OCI-LY7 (cell line): Measurements from ENCODE around the gene LCP2. TPM values are rescaled to one million over a fixed set of nuclear protein-coding genes. Genes with fewer than 3 reads are reported as not detected.

ENCODE experiments used
- BruUV-seq: library from RNA; stranded (reverse); fragments of 400-500 nt; replicated peaks from 2 replicates; lab custom pipeline; 2021; lab: Mats Ljungman, UMichigan
- CTCF ChIA-PET: fragments of 300-600 bp; sonication (Branson Sonifier 250); formaldehyde crosslinking; loops from one replicate; lab custom pipeline; 2022; ENCODE audit warnings: antibody characterized with exemption; ENCODE audit not compliant: unreplicated experiment; lab: Charles Lee
- POLR2A ChIA-PET: fragments of 300-600 bp; sonication (Branson Sonifier 250); formaldehyde crosslinking; loops from one replicate; lab custom pipeline; 2022; ENCODE audit warnings: antibody characterized with exemption; lab: Charles Lee
- DNase-seq: peaks from one replicate; pipeline ENCODE4 v3.0.0-alpha.2; 2015; ENCODE audit warnings: low spot score
- H2AFZ ChIP-seq: fragments of 200-600 bp; sonication (generic), shearing (Covaris generic); 2 replicates; pipeline ENCODE4 v1.6.1; 2014; ENCODE audit warnings: mild to moderate bottlenecking, antibody characterized with exemption, low read length, moderate library complexity
- H3K27ac ChIP-seq: fragments of 200-600 bp; sonication (generic); 2 replicates; pipeline ENCODE4 v1.5.1; 2014; ENCODE audit warnings: mixed run types, low read depth, mild to moderate bottlenecking, moderate library complexity, low read length, inconsistent platforms; ENCODE audit not compliant: poor library complexity, severe bottlenecking
- H3K36me3 ChIP-seq: fragments of 200-600 bp; sonication (generic); 2 replicates; pipeline ENCODE4 v1.6.1; 2014; ENCODE audit warnings: mild to moderate bottlenecking, antibody characterized with exemption, low read length, moderate library complexity, mixed read lengths; ENCODE audit not compliant: insufficient read depth
- H3K4me1 ChIP-seq: fragments of 200-600 bp; sonication (generic); 2 replicates; pipeline ENCODE4 v1.5.1; 2014; ENCODE audit warnings: mild to moderate bottlenecking, low read length; ENCODE audit not compliant: insufficient read depth, poor library complexity, severe bottlenecking
- H3K4me2 ChIP-seq: fragments of 200-600 bp; sonication (generic); 2 replicates; pipeline ENCODE4 v1.6.1; 2014; ENCODE audit warnings: mild to moderate bottlenecking, low read length
- H3K4me3 ChIP-seq: fragments of 200-600 bp; sonication (generic); 2 replicates; pipeline ENCODE4 v1.5.1; 2014; ENCODE audit warnings: mild to moderate bottlenecking, low read depth, low read length; ENCODE audit not compliant: poor library complexity, severe bottlenecking
- H3K79me2 ChIP-seq: fragments of 200-600 bp; sonication (generic); 2 replicates; pipeline ENCODE4 v1.6.1; 2016; ENCODE audit warnings: low read depth, mild to moderate bottlenecking, low read length, moderate library complexity, mixed read lengths; ENCODE audit not compliant: insufficient read depth
- H3K9me2 ChIP-seq: fragments of 200-600 bp; sonication (generic); 2 replicates; pipeline ENCODE4 v1.6.1; 2016; ENCODE audit warnings: mild to moderate bottlenecking, low read length, mixed read lengths; ENCODE audit not compliant: insufficient read depth
- H3K9me3 ChIP-seq: fragments of 200-600 bp; sonication (generic); 2 replicates; pipeline ENCODE4 v1.6.1; 2014; ENCODE audit warnings: mild to moderate bottlenecking, mixed run types, low read length, mixed read lengths
- H4K20me1 ChIP-seq: fragments of 200-600 bp; sonication (generic); 2 replicates; pipeline ENCODE4 v1.6.1; 2014; ENCODE audit warnings: mild to moderate bottlenecking, antibody characterized with exemption, low read length, moderate library complexity, mixed read lengths; ENCODE audit not compliant: insufficient read depth
- CTCF ChIP-seq: fragments of 200-600 bp; sonication (generic); conservative IDR thresholded peaks from 2 replicates; pipeline ENCODE4 v1.5.1; 2014; ENCODE audit warnings: mild to moderate bottlenecking, antibody characterized with exemption, low read length, moderate library complexity, mixed read lengths
- EZH2phosphoT487 ChIP-seq: fragments of 200-600 bp; sonication (generic); IDR thresholded peaks from 2 replicates; pipeline ENCODE4 v1.6.1; 2018; ENCODE audit warnings: low read depth, borderline replicate concordance, mild to moderate bottlenecking, mixed run types, antibody characterized with exemption, low read length, moderate library complexity, mixed read lengths
- intact Hi-C: fragments of 100-400 bp; cut with micrococcal nuclease; formaldehyde crosslinking; loops from one replicate; pipeline ENCODE4 v1.10.0; 2022; ENCODE audit not compliant: unreplicated experiment
- total RNA-seq, 2 experiments: library from RNA; depleted of rRNA in 1 of 2; stranded (reverse); fragments of >200 nt in 1 of 2; shearing (Covaris generic) in 1 of 2; gene quantifications; 2 replicates each; pipeline ENCODE4 v1.2.3, GENCODE V29; 2014 to 2022

Gene LCP2
- total RNA-seq, 2 experiments from 2014 or later = 2.6 TPM; not detected in 1

GRCh38 chr5:170293273-170293672, 4.3 kb downstream of the LCP2 start:
- no peak overlapping the region for H3K4me3 ChIP-seq
- H3K36me3 ChIP-seq = no peaks in the 10 kb centered on the region
- H3K9me3 ChIP-seq = no peaks in the 10 kb centered on the region
- no peak for DNase-seq
- H2AFZ ChIP-seq = no peak overlapping the region
- peaks cover 11% of the 10 kb centered on the region for H3K4me1 ChIP-seq
- no peak overlapping the region for H3K27ac ChIP-seq
- no peak for TF ChIP-seq EZH2phosphoT487
- TF ChIP-seq CTCF = no peak
- no peaks in the 10 kb centered on the region for H3K9me2 ChIP-seq
- intact Hi-C loops = loop anchor here (2.0 kb wide), 1 partner anchor 14 kb away; no protein-coding TSS in a partner anchor
- ChIA-PET CTCF (no interaction called here), POLR2A (interaction anchor here (0.6 to 1.9 kb wide), 4 partner anchors 11 to 210 kb away, joined by 3 to 9 read pairs (median 3); no protein-coding TSS in a partner anchor)
- BruUV-seq = no TSS peak
- H3K79me2 ChIP-seq = no peaks in the 10 kb centered on the region
- no peaks in the 10 kb centered on the region for H4K20me1 ChIP-seq
- H3K4me2 ChIP-seq = no peak overlapping the region

- CTCF ChIA-PET = no interaction called here
- DNase-seq = no peak
- H3K9me2 ChIP-seq = no peaks in the 10 kb centered on the region
- TF ChIP-seq EZH2phosphoT487 (no peak), CTCF (no peak)
- no peak overlapping the region for H2AFZ ChIP-seq
- no TSS peak for BruUV-seq
- POLR2A ChIA-PET = interaction anchor here (0.9 to 1.9 kb wide), 6 partner anchors 10 to 35 kb away, joined by 3 to 9 read pairs (median 3); no protein-coding TSS in a partner anchor
- no peak overlapping the region for H3K4me3 ChIP-seq
- intact Hi-C loops = loop anchor here (2.0 kb wide), 1 partner anchor 14 kb away; no protein-coding TSS in a partner anchor
- no peak overlapping the region for H3K27ac ChIP-seq
- H3K79me2 ChIP-seq = no peaks in the 10 kb centered on the region
- H3K4me2 ChIP-seq = no peak overlapping the region
- H4K20me1 ChIP-seq = no peaks in the 10 kb centered on the region
- no peaks in the 10 kb centered on the region for H3K9me3 ChIP-seq
- peaks cover 3% of the 10 kb centered on the region for H3K4me1 ChIP-seq
- no peaks in the 10 kb centered on the region for H3K36me3 ChIP-seq
Observed at GRCh38 chr5:170292179-170293104, 5.1 kb downstream of the LCP2 start.
